ENCODE results near the gene TAPBP. TPM values are rescaled to one million over a fixed set of nuclear protein-coding genes. Genes with fewer than 3 reads are reported as not detected.
A peak's percentile ranks its signal among the peaks of the same experiment; 100 is the strongest.

Gene TAPBP
- total and polyA plus RNA-seq, 9 of the 15 experiments (the other 6 are each of a cell fraction or from before 2014, with no cell fraction given), result 5.6 to 74.0 (median 22.3) TPM

DNA sequence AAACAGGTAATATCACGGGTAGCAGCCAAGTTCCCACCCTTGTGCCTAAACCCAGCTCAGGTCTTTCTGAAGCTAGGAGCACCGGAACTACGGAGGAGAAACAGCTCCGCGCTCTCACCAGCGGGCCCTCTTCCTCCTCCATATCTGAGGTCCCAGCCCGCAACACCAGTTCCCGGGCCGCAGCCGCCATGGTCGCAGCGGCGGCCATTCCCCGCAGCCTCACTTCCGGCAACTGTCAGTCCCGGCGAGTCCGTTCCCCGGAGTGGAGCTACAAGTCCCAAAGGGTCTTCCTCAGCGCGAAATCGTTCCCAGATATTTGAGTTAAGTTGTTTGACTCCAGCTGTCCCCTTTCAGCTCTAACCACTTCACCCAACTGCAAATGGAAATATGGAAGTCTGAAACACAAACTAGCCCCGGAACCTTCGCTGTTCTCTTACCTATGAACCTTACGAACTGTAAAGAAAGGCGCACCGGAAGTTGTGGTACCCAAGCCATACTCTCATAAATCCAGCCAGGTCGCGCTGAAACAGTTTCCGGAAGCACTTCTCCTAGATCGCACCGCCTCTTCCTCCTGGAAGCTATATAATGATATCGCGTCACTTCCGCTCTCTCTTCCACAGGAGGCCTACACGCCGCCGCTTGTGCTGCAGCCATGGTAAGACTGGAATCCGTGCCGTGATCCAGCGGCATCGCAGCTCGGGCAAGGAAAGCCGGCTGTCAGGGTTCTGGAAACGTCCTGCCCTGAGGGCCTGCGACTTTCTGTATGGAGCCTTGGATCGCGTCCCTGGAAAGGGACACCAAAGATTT, 42.2 kb downstream of the TAPBP start, which contains the start of the genes RPS18 and VPS52 (continued):
- TF ChIP-seq ZBTB1 (CRISPR knock-in tag; IDR thresholded peaks at IDR 0.05; ENCODE audit: borderline replicate concordance, low read depth), result no peak
- TF ChIP-seq MTA3 (IDR thresholded peaks at IDR 0.05; ENCODE audit: borderline replicate concordance), result peak; percentile 99
- TF ChIP-seq DLX4 (CRISPR knock-in tag; IDR thresholded peaks at IDR 0.05), result no peak
- TF ChIP-seq NR2C2 (CRISPR knock-in tag; IDR thresholded peaks at IDR 0.05), result peak; percentile 93
- TF ChIP-seq NR2C2 (tag; IDR thresholded peaks at IDR 0.05), result peak; percentile 99
- peak; percentile 99 for TF ChIP-seq NKRF (IDR thresholded peaks at IDR 0.05; ENCODE audit: borderline replicate concordance)
- TF ChIP-seq FOXA1 (IDR thresholded peaks at IDR 0.05; ENCODE audit: borderline replicate concordance), result no peak
- TF ChIP-seq, protein P1, sequence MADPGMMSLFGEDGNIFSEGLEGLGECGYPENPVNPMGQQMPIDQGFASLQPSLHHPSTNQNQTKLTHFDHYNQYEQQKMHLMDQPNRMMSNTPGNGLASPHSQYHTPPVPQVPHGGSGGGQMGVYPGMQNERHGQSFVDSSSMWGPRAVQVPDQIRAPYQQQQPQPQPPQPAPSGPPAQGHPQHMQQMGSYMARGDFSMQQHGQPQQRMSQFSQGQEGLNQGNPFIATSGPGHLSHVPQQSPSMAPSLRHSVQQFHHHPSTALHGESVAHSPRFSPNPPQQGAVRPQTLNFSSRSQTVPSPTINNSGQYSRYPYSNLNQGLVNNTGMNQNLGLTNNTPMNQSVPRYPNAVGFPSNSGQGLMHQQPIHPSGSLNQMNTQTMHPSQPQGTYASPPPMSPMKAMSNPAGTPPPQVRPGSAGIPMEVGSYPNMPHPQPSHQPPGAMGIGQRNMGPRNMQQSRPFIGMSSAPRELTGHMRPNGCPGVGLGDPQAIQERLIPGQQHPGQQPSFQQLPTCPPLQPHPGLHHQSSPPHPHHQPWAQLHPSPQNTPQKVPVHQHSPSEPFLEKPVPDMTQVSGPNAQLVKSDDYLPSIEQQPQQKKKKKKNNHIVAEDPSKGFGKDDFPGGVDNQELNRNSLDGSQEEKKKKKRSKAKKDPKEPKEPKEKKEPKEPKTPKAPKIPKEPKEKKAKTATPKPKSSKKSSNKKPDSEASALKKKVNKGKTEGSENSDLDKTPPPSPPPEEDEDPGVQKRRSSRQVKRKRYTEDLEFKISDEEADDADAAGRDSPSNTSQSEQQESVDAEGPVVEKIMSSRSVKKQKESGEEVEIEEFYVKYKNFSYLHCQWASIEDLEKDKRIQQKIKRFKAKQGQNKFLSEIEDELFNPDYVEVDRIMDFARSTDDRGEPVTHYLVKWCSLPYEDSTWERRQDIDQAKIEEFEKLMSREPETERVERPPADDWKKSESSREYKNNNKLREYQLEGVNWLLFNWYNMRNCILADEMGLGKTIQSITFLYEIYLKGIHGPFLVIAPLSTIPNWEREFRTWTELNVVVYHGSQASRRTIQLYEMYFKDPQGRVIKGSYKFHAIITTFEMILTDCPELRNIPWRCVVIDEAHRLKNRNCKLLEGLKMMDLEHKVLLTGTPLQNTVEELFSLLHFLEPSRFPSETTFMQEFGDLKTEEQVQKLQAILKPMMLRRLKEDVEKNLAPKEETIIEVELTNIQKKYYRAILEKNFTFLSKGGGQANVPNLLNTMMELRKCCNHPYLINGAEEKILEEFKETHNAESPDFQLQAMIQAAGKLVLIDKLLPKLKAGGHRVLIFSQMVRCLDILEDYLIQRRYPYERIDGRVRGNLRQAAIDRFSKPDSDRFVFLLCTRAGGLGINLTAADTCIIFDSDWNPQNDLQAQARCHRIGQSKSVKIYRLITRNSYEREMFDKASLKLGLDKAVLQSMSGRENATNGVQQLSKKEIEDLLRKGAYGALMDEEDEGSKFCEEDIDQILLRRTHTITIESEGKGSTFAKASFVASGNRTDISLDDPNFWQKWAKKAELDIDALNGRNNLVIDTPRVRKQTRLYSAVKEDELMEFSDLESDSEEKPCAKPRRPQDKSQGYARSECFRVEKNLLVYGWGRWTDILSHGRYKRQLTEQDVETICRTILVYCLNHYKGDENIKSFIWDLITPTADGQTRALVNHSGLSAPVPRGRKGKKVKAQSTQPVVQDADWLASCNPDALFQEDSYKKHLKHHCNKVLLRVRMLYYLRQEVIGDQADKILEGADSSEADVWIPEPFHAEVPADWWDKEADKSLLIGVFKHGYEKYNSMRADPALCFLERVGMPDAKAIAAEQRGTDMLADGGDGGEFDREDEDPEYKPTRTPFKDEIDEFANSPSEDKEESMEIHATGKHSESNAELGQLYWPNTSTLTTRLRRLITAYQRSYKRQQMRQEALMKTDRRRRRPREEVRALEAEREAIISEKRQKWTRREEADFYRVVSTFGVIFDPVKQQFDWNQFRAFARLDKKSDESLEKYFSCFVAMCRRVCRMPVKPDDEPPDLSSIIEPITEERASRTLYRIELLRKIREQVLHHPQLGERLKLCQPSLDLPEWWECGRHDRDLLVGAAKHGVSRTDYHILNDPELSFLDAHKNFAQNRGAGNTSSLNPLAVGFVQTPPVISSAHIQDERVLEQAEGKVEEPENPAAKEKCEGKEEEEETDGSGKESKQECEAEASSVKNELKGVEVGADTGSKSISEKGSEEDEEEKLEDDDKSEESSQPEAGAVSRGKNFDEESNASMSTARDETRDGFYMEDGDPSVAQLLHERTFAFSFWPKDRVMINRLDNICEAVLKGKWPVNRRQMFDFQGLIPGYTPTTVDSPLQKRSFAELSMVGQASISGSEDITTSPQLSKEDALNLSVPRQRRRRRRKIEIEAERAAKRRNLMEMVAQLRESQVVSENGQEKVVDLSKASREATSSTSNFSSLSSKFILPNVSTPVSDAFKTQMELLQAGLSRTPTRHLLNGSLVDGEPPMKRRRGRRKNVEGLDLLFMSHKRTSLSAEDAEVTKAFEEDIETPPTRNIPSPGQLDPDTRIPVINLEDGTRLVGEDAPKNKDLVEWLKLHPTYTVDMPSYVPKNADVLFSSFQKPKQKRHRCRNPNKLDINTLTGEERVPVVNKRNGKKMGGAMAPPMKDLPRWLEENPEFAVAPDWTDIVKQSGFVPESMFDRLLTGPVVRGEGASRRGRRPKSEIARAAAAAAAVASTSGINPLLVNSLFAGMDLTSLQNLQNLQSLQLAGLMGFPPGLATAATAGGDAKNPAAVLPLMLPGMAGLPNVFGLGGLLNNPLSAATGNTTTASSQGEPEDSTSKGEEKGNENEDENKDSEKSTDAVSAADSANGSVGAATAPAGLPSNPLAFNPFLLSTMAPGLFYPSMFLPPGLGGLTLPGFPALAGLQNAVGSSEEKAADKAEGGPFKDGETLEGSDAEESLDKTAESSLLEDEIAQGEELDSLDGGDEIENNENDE (IDR thresholded peaks at IDR 0.05; ENCODE audit: low read depth, low read length), result peak; percentile 21
- TF ChIP-seq, protein P2, sequence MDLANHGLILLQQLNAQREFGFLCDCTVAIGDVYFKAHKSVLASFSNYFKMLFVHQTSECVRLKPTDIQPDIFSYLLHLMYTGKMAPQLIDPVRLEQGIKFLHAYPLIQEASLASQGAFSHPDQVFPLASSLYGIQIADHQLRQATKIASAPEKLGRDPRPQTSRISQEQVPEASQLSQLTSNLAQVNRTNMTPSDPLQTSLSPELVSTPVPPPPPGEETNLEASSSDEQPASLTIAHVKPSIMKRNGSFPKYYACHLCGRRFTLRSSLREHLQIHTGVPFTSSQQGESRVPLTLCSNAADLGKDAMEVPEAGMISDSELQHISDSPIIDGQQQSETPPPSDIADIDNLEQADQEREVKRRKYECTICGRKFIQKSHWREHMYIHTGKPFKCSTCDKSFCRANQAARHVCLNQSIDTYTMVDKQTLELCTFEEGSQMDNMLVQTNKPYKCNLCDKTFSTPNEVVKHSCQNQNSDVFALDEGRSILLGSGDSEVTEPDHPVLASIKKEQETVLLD (IDR thresholded peaks at IDR 0.05), result no peak
- TF ChIP-seq SRF (CRISPR knock-in tag; IDR thresholded peaks at IDR 0.05), result 0 out of 4 replicates have a peak, but pooled peaks of 1 of the 2 experiments have one; percentile 53

Measured in K562 (cell line).